ENCODE results near the gene SBNO2. TPM values are rescaled to one million over a fixed set of nuclear protein-coding genes. Genes with fewer than 3 reads are reported as not detected.

SBNO2 gene, protein sequence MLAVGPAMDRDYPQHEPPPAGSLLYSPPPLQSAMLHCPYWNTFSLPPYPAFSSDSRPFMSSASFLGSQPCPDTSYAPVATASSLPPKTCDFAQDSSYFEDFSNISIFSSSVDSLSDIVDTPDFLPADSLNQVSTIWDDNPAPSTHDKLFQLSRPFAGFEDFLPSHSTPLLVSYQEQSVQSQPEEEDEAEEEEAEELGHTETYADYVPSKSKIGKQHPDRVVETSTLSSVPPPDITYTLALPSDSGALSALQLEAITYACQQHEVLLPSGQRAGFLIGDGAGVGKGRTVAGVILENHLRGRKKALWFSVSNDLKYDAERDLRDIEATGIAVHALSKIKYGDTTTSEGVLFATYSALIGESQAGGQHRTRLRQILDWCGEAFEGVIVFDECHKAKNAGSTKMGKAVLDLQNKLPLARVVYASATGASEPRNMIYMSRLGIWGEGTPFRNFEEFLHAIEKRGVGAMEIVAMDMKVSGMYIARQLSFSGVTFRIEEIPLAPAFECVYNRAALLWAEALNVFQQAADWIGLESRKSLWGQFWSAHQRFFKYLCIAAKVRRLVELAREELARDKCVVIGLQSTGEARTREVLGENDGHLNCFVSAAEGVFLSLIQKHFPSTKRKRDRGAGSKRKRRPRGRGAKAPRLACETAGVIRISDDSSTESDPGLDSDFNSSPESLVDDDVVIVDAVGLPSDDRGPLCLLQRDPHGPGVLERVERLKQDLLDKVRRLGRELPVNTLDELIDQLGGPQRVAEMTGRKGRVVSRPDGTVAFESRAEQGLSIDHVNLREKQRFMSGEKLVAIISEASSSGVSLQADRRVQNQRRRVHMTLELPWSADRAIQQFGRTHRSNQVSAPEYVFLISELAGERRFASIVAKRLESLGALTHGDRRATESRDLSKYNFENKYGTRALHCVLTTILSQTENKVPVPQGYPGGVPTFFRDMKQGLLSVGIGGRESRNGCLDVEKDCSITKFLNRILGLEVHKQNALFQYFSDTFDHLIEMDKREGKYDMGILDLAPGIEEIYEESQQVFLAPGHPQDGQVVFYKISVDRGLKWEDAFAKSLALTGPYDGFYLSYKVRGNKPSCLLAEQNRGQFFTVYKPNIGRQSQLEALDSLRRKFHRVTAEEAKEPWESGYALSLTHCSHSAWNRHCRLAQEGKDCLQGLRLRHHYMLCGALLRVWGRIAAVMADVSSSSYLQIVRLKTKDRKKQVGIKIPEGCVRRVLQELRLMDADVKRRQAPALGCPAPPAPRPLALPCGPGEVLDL (N-terminal part only)
- total RNA-seq: 4.1 TPM

DNA sequence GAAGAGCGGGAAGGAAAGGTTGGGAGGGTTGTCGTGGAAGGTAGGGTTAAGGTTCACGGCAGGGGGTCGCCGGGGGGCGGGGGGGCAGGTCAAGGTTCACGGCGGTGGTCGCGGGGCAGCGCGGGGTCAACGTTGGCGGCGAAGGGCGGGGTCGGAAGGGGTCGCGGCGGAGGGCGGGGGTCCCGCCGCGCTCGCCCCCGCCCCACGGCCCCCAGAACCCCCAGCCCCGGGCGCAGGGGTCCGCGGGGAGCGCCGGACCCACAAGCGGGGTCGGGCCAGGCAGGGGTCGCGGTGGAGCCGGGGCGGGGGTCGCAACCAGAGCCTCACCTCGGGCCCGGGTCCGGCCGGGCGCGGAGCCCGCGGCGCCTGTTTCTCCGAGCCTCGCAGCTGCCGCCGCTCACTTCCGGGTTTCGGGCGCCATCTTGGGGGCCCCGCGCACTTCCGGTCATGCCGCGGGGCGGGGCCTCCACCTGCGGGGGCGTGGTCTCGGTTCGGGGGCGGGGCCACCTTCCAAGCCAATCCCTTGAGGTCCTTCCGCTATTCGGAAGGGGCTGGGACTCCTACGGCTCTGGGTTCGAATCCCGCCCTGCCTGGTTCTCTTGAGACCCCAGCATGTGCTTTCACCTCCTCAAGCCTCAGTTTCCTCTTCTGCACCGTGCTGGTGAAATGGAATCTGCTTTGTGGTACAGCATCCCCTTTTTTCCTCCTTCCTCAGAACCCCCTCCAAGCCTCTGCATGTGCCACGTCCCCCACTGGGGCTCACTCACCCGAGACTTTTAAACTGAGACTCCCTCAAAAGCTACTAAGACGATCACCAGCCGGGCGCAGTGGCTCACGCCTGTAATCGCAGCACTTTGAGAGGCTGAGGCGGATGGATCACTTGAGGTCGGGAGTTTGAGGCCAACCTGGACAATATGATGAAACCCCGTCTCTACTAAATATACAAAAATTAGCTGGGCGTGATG is at the start of gene SBNO2:
Gene SBNO2, minus strand, starts transcription at position 424 of the 965 bp plus-strand sequence. CDS start 19,992 bp downstream, outside the sequence.
- peak; percentile 99 to 100 for DNase-seq (ENCODE audit: low spot score in 2 of 2)
- FAIRE-seq: no peak

DNA sequence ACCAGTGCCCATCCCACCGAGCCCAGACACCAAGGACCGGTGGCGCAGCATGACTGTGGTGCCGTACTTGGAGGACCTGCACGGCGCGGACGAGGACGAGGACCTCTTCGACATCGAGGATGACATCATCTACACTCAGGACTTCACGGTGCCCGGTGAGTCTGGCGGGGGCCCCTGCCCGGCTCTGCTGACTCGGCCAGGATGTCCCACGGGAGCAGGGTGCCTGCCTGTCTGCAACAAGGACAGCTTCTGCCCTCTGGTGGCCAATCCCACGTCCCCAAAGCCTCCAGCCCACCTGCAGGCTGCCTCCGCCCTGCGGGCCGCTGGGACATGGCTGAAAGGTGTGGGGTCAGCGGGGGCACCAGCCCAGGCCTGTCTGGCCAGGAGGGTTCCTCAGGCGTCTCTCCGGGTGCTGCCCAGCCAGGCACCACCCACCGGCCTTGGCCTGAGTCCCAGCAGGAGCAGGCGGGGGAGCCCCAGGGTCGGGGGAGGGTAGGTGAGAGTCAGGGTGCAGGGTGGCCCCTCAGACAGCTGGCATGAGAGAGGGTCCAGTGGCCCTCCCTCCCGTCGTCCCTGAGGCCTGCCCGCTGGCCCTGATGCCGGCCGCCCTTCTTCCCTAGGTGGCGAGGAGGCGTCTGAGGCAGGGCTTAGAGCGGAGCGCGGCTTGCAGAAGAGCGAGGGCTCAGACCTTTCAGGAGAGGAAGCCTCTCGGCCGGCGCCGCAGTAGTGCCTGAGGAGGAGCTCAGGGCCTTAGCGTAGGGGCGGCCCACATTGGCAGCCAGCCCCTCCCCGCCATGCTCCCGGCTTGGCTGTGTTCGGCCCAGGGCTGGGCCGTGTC is 49.2 kb upstream of the SBNO2 start:
- no peak for FAIRE-seq
- no peak for DNase-seq (ENCODE audit: low spot score in 2 of 2)

DNA sequence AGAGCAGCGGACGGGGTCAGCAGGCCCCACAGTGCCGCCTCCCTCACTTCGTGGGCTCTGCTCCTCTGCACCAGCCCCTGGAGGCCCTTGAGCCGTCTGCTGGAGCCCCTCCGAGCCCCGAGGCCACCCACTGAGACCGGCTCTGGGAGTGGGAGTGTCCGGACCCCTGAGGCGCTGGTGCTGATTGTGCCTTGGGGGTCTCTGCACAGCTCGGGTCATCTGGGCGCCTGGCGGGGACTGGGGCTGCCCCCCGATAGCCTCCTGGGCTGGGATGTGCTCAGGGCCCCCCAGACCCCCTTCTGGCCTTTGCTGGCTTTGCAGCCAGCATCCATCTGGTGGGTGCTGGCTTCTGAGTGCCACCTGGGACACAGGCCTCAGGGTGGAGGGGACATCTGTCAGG is 48.3 kb upstream of the SBNO2 start:
- FAIRE-seq (no peak), DNase-seq (ENCODE audit: low spot score in 2 of 2) (no peak)

DNA sequence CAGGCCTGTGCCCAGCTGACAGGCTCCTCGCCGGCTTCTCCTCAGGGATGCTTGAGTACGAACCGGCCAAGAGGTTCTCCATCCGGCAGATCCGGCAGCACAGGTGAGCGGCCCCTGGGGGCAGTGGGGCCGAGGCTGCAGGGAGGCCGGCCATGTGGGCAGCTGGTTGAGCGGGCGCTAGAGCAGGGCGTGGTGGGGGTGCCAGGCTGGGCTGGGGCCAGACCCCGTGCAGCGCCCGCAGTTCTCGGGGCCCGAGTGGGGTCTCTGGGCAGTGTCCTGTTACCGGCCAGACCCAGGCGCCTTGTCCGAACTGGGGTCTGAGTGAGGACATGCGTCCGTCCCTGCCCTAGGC is 47.8 kb upstream of the SBNO2 start:
- FAIRE-seq (no peak), DNase-seq (ENCODE audit: low spot score in 2 of 2) (no peak)

DNA sequence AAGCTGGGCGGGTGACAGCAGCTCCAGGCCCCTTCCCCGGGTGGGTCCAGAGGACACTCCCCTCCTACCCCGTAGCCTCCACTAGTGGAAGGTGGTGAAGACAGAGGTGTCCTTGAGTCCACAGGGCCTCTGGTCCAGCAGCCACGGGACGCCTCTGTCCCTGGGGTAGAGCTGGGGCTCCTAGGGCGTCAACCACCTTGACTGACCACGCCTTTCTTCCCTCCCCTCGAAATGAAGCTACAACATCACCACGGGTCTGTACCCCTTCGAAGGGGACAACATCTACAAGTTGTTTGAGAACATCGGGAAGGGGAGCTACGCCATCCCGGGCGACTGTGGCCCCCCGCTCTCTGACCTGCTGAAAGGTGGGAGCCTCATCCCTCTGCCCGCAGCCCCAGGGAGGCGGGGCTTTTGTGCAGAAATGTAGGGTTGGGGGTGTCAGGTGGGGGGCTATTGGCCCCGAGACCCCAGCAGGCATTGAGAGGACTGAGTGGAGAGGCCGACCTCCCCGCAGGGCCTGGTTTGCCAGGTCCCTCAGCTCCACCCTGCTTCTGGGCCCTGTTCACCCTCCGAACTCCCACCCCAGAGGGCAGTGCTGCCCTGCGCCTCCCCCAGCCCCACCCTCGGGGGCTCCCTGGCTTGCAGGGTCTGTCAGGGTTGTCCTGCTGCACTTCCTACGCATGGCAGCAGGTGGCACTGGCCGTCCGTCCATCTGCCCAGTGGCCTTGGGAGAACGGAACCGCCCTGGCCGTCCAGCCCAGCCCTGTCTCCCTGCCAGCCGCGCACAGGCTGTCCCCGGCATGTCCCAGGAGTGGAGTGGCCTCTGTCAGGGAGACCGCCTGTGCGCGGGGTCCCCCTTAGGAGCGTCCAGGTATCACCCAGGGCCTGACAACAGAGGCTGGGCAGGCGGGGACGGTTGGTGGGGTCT is 47.2 kb upstream of the SBNO2 start:
- FAIRE-seq (no peak), DNase-seq (ENCODE audit: low spot score in 2 of 2) (peak; percentile 90 to 92)

DNA sequence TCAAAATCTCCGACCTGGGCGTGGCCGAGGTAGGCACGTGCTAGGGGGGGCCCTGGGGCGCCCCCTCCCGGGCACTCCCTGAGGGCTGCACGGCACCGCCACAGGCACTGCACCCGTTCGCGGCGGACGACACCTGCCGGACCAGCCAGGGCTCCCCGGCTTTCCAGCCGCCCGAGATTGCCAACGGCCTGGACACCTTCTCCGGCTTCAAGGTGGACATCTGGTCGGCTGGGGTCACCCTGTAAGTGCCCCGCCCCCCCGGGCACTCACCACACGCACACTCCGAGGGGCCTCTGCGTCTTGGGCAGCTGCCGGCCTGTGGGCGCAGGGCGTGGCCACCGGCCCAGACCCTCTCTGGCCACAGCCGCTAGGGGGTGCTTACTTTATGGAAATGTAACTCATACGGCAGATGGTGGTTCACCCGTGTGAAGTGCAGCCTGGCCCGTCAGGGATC is 46.4 kb upstream of the SBNO2 start:
- FAIRE-seq: no peak
- no peak for DNase-seq (ENCODE audit: low spot score in 2 of 2)

DNA sequence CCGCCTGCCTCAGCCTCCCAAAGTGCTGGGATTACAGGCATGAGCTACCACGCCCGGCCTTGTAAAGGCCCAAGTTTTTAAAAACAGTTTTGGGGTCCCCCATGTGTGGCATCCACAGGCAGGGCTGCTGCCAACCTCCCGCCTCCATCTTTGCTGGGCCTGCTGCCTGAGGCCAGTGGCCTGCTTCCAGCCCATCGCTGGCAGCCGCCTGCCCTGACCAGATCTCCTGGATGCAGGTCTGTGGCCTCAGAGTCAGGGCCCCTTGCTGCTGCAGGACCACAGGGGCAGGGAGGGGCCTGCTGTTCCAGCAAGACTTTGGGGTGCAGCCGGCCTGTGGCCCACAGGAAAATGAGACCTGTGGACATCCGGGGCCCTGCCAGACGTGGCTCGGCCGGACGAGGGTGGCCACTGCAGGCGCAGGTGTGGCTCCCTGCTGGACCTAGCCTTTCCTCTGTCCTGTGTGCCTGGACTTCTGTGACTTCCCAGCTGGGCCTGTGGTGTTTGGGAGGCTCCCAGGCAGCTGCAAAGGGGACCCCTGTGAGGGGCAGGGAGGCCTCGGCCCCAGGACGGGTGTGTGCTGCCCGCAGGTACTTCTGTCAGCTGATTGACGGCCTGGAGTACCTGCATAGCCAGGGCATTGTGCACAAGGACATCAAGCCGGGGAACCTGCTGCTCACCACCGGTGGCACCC is 45.9 kb upstream of the SBNO2 start:
- FAIRE-seq (no peak), DNase-seq (ENCODE audit: low spot score in 2 of 2) (no peak)

DNA sequence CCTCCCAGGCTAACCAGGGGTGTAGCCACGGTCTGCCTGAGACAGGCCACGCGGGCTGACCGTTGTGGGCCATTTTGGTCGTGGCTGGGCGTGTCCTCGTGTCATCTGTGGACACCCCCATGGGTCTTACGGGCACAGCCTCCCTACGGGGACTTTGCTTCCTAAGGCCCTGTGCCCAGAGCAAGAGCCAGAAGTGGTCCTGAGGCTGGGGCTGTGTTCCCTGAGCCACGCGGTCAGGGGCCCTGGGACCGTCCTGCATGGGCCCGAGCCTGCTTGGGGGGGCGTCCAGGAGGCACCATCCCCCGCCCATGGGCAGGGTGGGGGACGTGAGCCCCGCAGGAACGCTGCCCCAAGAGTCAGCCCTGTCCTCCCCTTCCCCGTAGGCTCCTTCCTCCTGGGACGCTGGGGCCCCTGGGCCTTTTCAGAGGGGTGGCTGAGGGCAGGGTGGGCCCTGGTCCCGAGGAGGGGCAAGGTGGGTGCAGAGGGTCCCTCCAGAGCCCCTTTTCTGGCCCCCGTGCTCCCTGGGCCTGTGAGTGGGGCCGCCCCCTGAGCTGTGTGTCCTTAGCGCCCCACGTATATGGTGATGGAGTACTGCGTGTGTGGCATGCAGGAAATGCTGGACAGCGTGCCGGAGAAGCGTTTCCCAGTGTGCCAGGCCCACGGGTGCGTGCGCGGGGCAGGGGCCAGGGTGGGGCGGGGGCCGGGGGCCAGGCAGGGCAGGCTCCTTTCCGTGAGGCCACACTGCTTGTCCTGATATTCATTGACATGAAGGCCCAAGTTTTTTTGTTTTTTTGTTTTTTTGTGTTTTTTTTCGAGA is 44.9 kb upstream of the SBNO2 start:
- FAIRE-seq (no peak), DNase-seq (ENCODE audit: low spot score in 2 of 2) (no peak)

DNA sequence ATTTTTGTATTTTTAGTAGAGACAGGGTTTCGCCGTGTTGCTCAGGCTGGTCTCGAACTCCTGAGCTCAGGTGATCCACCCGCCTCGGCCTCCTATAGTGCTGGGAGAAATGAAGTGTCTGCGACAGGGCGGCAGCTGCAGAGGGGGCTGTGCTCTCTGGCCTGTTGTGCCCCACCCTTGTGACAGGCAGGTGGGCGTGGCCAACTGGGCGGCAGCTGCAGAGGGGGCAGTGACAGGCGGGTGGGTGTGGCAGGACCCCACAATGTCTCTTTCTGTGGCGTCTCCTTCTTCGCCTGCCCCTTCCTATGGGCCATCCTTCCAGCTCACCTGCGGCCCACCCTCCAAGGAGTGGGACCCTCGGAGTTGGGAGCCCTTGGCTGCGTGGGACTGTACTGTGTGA is 43.3 kb upstream of the SBNO2 start:
- no peak for DNase-seq (ENCODE audit: low spot score in 2 of 2)
- FAIRE-seq: no peak

DNA sequence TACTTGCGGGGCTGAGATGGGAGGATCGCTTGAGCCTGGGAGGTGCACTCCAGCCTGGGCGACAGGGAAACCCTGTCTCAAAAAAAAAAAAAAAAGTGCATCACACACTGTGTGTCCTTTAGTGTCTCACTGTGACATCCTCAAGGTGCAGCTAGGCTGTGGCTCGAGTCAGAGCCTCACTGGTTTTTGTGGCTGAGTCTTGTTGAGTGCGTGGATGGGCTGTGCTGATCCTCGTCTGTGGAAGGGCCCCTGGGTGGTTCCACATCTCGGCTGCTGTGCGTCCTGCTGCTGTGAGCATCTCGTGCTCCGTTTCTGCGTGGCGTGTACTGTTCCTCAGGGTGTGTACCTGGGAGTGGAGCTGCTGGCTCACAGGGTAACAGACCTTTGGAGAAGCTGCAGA is 42.7 kb upstream of the SBNO2 start:
- no peak for DNase-seq (ENCODE audit: low spot score in 2 of 2)
- FAIRE-seq: no peak

DNA sequence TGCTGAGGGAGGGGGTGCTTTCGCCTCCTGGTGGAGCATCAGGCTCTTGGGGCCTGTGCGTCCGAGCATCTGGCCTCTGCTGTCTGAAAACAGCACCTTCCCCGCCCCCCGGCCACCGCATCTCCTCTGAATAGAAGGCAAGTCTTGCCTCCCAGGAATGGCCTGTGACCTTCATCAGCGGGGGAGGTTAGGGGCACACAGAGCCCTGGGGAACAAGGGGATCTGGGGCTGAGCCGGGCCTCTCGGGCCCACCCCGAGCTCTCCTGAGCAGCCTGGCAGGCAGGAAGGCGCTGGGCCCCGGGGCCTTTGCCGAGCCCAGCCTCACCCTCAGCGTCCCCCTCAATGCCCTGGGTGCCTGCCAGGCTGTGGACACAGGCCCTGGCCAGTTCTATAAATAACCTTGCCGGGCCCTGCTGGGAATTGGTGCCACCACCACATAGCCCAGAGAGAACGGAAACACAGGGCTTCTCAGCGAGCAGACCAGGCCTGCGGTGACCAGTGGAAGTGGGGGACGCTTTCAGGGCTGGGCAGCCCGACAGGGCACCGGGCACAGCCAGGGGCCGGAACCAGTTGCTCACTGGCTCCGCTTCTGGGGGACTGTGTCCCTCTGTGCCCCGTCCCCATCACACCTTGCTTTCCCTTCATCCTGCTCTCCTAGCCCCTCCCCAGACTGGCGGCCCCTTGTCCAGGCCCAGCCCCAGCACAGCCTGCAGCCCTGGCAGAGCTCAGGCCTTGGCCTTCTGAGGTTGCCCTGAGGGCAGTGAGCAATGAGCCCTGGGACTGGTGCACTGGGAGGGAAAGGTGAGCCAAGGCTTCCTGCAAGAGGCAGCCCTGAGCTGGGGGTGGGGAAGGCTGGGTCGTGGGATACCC is 41.0 kb upstream of the SBNO2 start:
- DNase-seq (ENCODE audit: low spot score in 2 of 2) (no peak), FAIRE-seq (no peak)

DNA sequence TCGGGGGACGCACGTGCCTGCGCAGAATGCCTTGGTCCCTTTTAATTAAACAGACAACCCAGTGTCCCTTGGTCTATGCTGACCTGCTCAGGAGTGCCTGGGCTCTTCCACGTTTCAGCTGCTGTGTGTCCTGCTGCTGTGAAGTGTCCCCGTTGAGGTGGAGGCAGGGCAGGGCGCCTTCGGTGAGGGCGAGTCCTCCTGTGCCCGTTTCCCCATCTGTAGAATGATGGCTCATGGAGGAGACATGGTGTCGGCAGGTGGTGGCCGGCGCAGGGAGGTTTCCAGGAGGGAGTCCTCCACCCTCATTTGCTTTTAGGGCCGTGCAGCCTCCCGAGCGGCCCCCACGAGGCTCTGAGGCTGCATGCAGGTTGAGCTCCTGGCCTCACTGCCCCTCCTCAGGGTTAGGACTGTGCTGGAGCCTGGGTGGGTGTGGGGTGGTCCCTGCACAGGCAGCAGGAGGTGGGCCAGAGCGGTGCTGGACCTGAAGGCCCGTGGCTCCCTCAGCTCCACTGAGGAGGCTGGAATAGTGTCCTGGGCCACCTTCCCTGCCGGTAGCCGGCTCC is 40.3 kb upstream of the SBNO2 start:
- no peak for DNase-seq (ENCODE audit: low spot score in 2 of 2)

DNA sequence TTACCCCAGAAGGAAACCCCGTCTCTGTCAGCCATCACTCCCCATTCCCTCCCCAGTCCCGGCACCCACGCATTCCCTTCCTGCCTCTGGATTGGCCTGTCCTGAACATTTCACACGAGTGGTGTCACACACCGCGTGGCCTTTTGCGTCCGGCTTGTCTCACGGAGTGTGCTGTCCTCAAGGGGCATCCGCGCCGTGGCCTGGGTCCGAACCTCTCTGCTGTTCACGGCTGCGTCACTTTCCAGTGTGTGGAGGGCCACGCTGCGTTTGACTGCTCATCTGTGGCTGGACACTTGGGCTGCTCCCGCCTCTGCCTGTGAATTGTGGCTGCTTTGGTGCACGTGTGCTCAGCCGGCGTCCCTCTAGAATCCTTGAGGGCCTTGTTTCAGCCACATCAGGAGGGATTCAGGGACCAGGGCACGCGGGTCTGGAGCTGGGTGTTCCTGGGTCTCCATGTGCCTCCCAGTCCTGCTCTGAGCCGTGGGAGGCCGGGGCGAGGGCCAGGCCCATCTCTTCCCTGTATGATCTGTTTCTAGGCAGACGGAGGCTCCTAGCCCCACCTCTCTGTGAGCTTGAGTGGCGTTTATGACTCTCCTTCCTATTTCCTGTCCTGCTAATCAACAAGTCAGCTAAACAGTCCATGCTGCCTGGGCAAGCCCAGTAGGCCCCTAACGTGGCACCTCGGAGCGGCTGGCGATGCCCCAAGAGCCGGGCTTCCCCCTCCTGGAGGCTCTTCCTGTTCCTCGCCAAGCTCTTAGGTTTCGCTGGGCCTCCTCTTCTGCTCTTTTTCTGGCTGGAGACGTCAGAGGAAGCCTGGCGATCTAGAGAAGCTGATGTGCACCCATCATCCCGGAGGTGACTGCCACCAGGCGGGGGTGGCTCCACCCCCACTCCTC is 39.6 kb upstream of the SBNO2 start:
- FAIRE-seq (no peak), DNase-seq (ENCODE audit: low spot score in 2 of 2) (no peak)

More for the DNA sequence above, 40.3 kb upstream of the SBNO2 start:
- no peak for FAIRE-seq

Data from frontal cortex (tissue), 4 donors.